HEK293 (cell line): ENCODE data around the gene CRTC3.

Source experiments
- CTCF ChIA-PET: fragments of 350-600 bp; formaldehyde crosslinking; extraction: SDS; loops from one replicate; lab custom pipeline; 2021; ENCODE audit warnings: antibody characterized with exemption; lab: Yijun Ruan, JAX
- POLR2A ChIA-PET: fragments of 300-600 bp; formaldehyde crosslinking; extraction: SDS; loops from one replicate; lab custom pipeline; 2020; ENCODE audit warnings: antibody characterized with exemption, inconsistent platforms; lab: Yijun Ruan, JAX
- H3K27ac ChIP-seq: fragments of 200-500 bp; sonication (Bioruptor generic); 2 replicates; pipeline ENCODE4 v1.5.1; 2014; ENCODE audit warnings: low read depth, low read length, control low read depth, inconsistent platforms; ENCODE audit errors: extremely low read depth
- H3K36me3 ChIP-seq, 2 experiments: fragments of 200-500 bp in 1 of 2; sonication (Bioruptor generic) in 1 of 2; 1 replicate in 1 of 2; 2 replicates in 1 of 2; pipeline ENCODE4 v1.5.1; 2014 to 2017; ENCODE audit warnings: inconsistent platforms in 2 of 2, low read length in 2 of 2; ENCODE audit not compliant: control insufficient read depth in 2 of 2, insufficient read depth in 1 of 2
- H3K4me1 ChIP-seq: fragments of 200-500 bp; sonication (Bioruptor generic); 2 replicates; pipeline ENCODE4 v1.5.1; 2014; ENCODE audit warnings: mild to moderate bottlenecking, low read length, inconsistent platforms; ENCODE audit not compliant: control insufficient read depth, insufficient read depth
- H3K4me3 ChIP-seq: 2 replicates; pipeline ENCODE4 v1.5.1; 2011; ENCODE audit warnings: low read depth, mild to moderate bottlenecking, control low read depth, low read length, moderate library complexity
- H3K9me3 ChIP-seq: fragments of 200-500 bp; sonication (Bioruptor generic); 2 replicates; pipeline ENCODE4 v1.5.1; 2014; ENCODE audit warnings: low read depth, low read length, inconsistent platforms; ENCODE audit not compliant: control insufficient read depth, insufficient read depth
- ATF2 ChIP-seq: fragments of 450-650 bp; formaldehyde crosslinking; IDR thresholded peaks from 2 replicates; pipeline ENCODE4 v1.5.1; 2016; ENCODE audit warnings: missing biosample characterization, missing genetic modification characterization, low read depth
- CTCF ChIP-seq: fragments of 450-650 bp; formaldehyde crosslinking; IDR thresholded peaks from 2 replicates; pipeline ENCODE4 v1.5.1; 2016; ENCODE audit warnings: missing biosample characterization, missing genetic modification characterization
- EGR2 ChIP-seq: fragments of 450-650 bp; formaldehyde crosslinking; IDR thresholded peaks from 2 replicates; pipeline ENCODE4 v1.5.1; 2016; ENCODE audit warnings: low read depth, missing biosample characterization, missing genetic modification characterization
- GLIS2 ChIP-seq: fragments of 450-650 bp; formaldehyde crosslinking; IDR thresholded peaks from 2 replicates; pipeline ENCODE4 v1.5.1; 2016; ENCODE audit warnings: missing biosample characterization, missing genetic modification characterization
- REST ChIP-seq: fragments of 450-650 bp; formaldehyde crosslinking; IDR thresholded peaks from 2 replicates; pipeline ENCODE4 v1.5.1; 2016; ENCODE audit warnings: missing biosample characterization, missing genetic modification characterization
- SALL2 ChIP-seq: fragments of 450-650 bp; formaldehyde crosslinking; IDR thresholded peaks from 2 replicates; pipeline ENCODE4 v1.5.0; 2017; ENCODE audit warnings: missing biosample characterization, mild to moderate bottlenecking, missing genetic modification characterization, borderline replicate concordance
- YY1 ChIP-seq: fragments of 450-650 bp; formaldehyde crosslinking; IDR thresholded peaks from 2 replicates; pipeline ENCODE4 v1.5.1; 2018; ENCODE audit warnings: missing biosample characterization, missing genetic modification characterization
- ZBTB17 ChIP-seq: fragments of 450-650 bp; formaldehyde crosslinking; IDR thresholded peaks from 2 replicates; pipeline ENCODE4 v1.5.1; 2016; ENCODE audit warnings: missing biosample characterization, missing genetic modification characterization
- ZEB2 ChIP-seq: fragments of 450-650 bp; formaldehyde crosslinking; IDR thresholded peaks from 2 replicates; pipeline ENCODE4 v1.5.1; 2016; ENCODE audit warnings: missing biosample characterization, missing genetic modification characterization
- ZFP3 ChIP-seq: fragments of 450-650 bp; formaldehyde crosslinking; IDR thresholded peaks from 2 replicates; pipeline ENCODE4 v1.5.1; 2016; ENCODE audit warnings: low read depth, missing biosample characterization, missing genetic modification characterization
- ZFP69B ChIP-seq: fragments of 450-650 bp; formaldehyde crosslinking; IDR thresholded peaks from 2 replicates; pipeline ENCODE4 v1.5.1; 2016; ENCODE audit warnings: missing biosample characterization, missing genetic modification characterization
- ZNF132 ChIP-seq: fragments of 450-650 bp; formaldehyde crosslinking; IDR thresholded peaks from 2 replicates; pipeline ENCODE4 v1.5.1; 2017; ENCODE audit warnings: missing biosample characterization, missing genetic modification characterization, borderline replicate concordance
- ZNF146 ChIP-seq: fragments of 450-650 bp; formaldehyde crosslinking; IDR thresholded peaks from 2 replicates; pipeline ENCODE4 v1.5.1; 2016; ENCODE audit warnings: missing biosample characterization, missing genetic modification characterization
- ZNF211 ChIP-seq: fragments of 450-650 bp; formaldehyde crosslinking; IDR thresholded peaks from 2 replicates; pipeline ENCODE4 v1.5.1; 2016; ENCODE audit warnings: low read depth, missing biosample characterization, missing genetic modification characterization
- ZNF239 ChIP-seq: fragments of 450-650 bp; formaldehyde crosslinking; IDR thresholded peaks from 2 replicates; pipeline ENCODE4 v1.5.1; 2016; ENCODE audit warnings: missing biosample characterization, missing genetic modification characterization
- ZNF391 ChIP-seq: fragments of 450-650 bp; formaldehyde crosslinking; IDR thresholded peaks from 2 replicates; pipeline ENCODE4 v1.5.1; 2016; ENCODE audit warnings: low read depth, missing biosample characterization, missing genetic modification characterization, borderline replicate concordance
- ZNF394 ChIP-seq: fragments of 450-650 bp; formaldehyde crosslinking; IDR thresholded peaks from 2 replicates; pipeline ENCODE4 v1.5.1; 2016; ENCODE audit warnings: missing biosample characterization, missing genetic modification characterization, mild to moderate bottlenecking, moderate library complexity, borderline replicate concordance
- ZNF514 ChIP-seq: fragments of 450-650 bp; formaldehyde crosslinking; IDR thresholded peaks from 2 replicates; pipeline ENCODE4 v1.5.1; 2016; ENCODE audit warnings: missing biosample characterization, missing genetic modification characterization
- ZNF560 ChIP-seq: fragments of 450-650 bp; formaldehyde crosslinking; IDR thresholded peaks from 2 replicates; pipeline ENCODE4 v1.5.1; 2017; ENCODE audit warnings: missing biosample characterization, missing genetic modification characterization, borderline replicate concordance
- ZNF623 ChIP-seq: fragments of 450-650 bp; formaldehyde crosslinking; IDR thresholded peaks from 2 replicates; pipeline ENCODE4 v1.5.1; 2016; ENCODE audit warnings: missing biosample characterization, missing genetic modification characterization
- ZNF624 ChIP-seq: fragments of 450-650 bp; formaldehyde crosslinking; IDR thresholded peaks from 2 replicates; pipeline ENCODE4 v1.5.1; 2017; ENCODE audit warnings: missing biosample characterization, missing genetic modification characterization
- ZNF692 ChIP-seq: fragments of 450-650 bp; formaldehyde crosslinking; IDR thresholded peaks from 2 replicates; pipeline ENCODE4 v1.5.1; 2016; ENCODE audit warnings: missing biosample characterization, missing genetic modification characterization
- ZNF704 ChIP-seq: fragments of 450-650 bp; formaldehyde crosslinking; IDR thresholded peaks from 2 replicates; pipeline ENCODE4 v1.5.1; 2016; ENCODE audit warnings: missing biosample characterization, missing genetic modification characterization

The CRTC3 gene

GRCh38 chr15:90563463-90563862 lies 33.7 kb downstream of the CRTC3 start:
- ChIA-PET POLR2A (no interaction called here), CTCF (interaction anchor here (0.7 to 1.5 kb wide), 3 partner anchors 11 to 281 kb away, joined by 3 to 4 read pairs (median 4); no protein-coding TSS in a partner anchor)
- Histone ChIP-seq H3K36me3 (peaks cover 0 to 5% of the 10 kb centered on the region in 2 experiments; a peak in 1 of 3 replicates), H3K27ac (no peak overlapping the region), H3K4me3 (no peak overlapping the region), H3K4me1 (no peaks in the 10 kb centered on the region), H3K9me3 (no peaks in the 10 kb centered on the region)
- TF ChIP-seq ZNF391 (tag by site-specific recombination) = no peak
- peak; percentile 55 for TF ChIP-seq ZNF692 (tag by site-specific recombination)
- no peak for TF ChIP-seq ZNF560
- TF ChIP-seq ZNF211 (tag by site-specific recombination) = no peak
- TF ChIP-seq ZNF624 (tag by site-specific recombination) = no peak
- TF ChIP-seq ZFP69B (tag by site-specific recombination) = peak; percentile 44; the same call in 1 of the 2 replicates
- TF ChIP-seq GLIS2 (tag by site-specific recombination) = no peak
- TF ChIP-seq ZBTB17 (tag by site-specific recombination) = no peak
- no peak for TF ChIP-seq ZNF704
- no peak for TF ChIP-seq ZNF239 (tag by site-specific recombination)
- TF ChIP-seq ZNF146 (tag by site-specific recombination) = no peak
- TF ChIP-seq ZNF514 = no peak
- TF ChIP-seq, all 188 proteins: peak for 2

GRCh38 chr15:90564051-90564450 lies 34.3 kb downstream of the CRTC3 start:
- ChIA-PET CTCF (interaction anchor here (0.7 to 1.5 kb wide), 3 partner anchors 11 to 281 kb away, joined by 3 to 4 read pairs (median 4); no protein-coding TSS in a partner anchor), POLR2A (interaction anchor here (0.5 kb wide), 1 partner anchor 371 kb away, joined by 6 read pairs; no protein-coding TSS in a partner anchor)
- TF ChIP-seq ATF2 (tag by site-specific recombination) (peak; percentile 59), ZNF394 (no peak)

GRCh38 chr15:90564590-90564989 lies 34.9 kb downstream of the CRTC3 start:
- Histone ChIP-seq H3K27ac (no peak overlapping the region), H3K36me3 (peaks cover 0 to 5% of the 10 kb centered on the region in 2 experiments; a peak in 1 of 3 replicates), H3K4me3 (no peak overlapping the region), H3K9me3 (no peaks in the 10 kb centered on the region), H3K4me1 (no peaks in the 10 kb centered on the region)
- POLR2A ChIA-PET = no interaction called here
- CTCF ChIA-PET = interaction anchor here (1.3 to 1.5 kb wide), 2 partner anchors 12 to 83 kb away, joined by 3 to 4 read pairs; no protein-coding TSS in a partner anchor
- TF ChIP-seq ZFP3 = no peak
- no peak for TF ChIP-seq CTCF (tag by site-specific recombination)
- no peak for TF ChIP-seq SALL2 (tag by site-specific recombination)
- no peak for TF ChIP-seq ZNF623 (tag by site-specific recombination)
- TF ChIP-seq YY1 (tag by site-specific recombination) = no peak
- TF ChIP-seq ZEB2 (tag by site-specific recombination) = no peak
- TF ChIP-seq ZNF132 (tag by site-specific recombination) = no peak
- TF ChIP-seq EGR2 (tag by site-specific recombination) = no peak
- no peak for TF ChIP-seq REST

More at GRCh38 chr15:90564051-90564450, 34.3 kb downstream of the CRTC3 start:
- Histone ChIP-seq H3K4me1 (no peaks in the 10 kb centered on the region), H3K27ac (no peak overlapping the region), H3K4me3 (no peak overlapping the region), H3K36me3 (peaks cover 0 to 5% of the 10 kb centered on the region in 2 experiments; a peak in 1 of 3 replicates), H3K9me3 (no peaks in the 10 kb centered on the region)
